ENCODE measurements around the gene EML1. TPM values are rescaled to one million over a fixed set of nuclear protein-coding genes. Genes with fewer than 3 reads are reported as not detected.

Gene EML1
- total RNA-seq, 6 experiments from 2014 or later = 3.3 to 6.8 (median 4.5) TPM

- Histone ChIP-seq H3K36me3 (no peaks in the 10 kb centered on the region), H3K4me3 (no peak overlapping the region), H3K9me3 (no peaks in the 10 kb centered on the region), H3K27me3 (no peaks in the 10 kb centered on the region), H3K4me1 (no peaks in the 10 kb centered on the region), H3K27ac (no peak overlapping the region)
- ATAC-seq (peak; percentile 22 to 62 (median 39)), DNase-seq (peak in 1 of 3 donors; percentile 8)
- intact Hi-C loops (cut with DNase I) = no loop called here
- TF ChIP-seq CTCF (IDR thresholded peaks at IDR 0.05) = no peak
- no peak for TF ChIP-seq POLR2A (IDR thresholded peaks at IDR 0.05)
- WGBS (ENCODE audit: insufficient coverage, low coverage, low lambda C conversion rate, missing lambda C conversion rate) = 47% methylated on average over 10 of the region's 10 CpGs
These were observed 47.8 kb upstream of the EML1 start for GRCh38 chr14:99745307-99745951.

GRCh38 chr14:99747167-99747566, 46.0 kb upstream of the EML1 start:
- peak in 1 of 3 donors; percentile 36 for DNase-seq
- ATAC-seq = no peak
- no peak overlapping the region for H3K27ac ChIP-seq
- no peaks in the 10 kb centered on the region for H3K4me1 ChIP-seq
- no peaks in the 10 kb centered on the region for H3K9me3 ChIP-seq
- intact Hi-C loops (cut with DNase I) = no loop called here
- H3K4me3 ChIP-seq = no peak overlapping the region
- H3K27me3 ChIP-seq = no peaks in the 10 kb centered on the region
- H3K36me3 ChIP-seq = no peaks in the 10 kb centered on the region
- WGBS (ENCODE audit: insufficient coverage, low coverage, low lambda C conversion rate, missing lambda C conversion rate) = 70% methylated on average over 4 of the region's 7 CpGs
- no peak for TF ChIP-seq CTCF (IDR thresholded peaks at IDR 0.05)
- TF ChIP-seq POLR2A (IDR thresholded peaks at IDR 0.05) = no peak

GRCh38 chr14:99747582-99748330, 45.5 kb upstream of the EML1 start:
- Histone ChIP-seq H3K36me3 (no peaks in the 10 kb centered on the region), H3K27me3 (no peaks in the 10 kb centered on the region), H3K9me3 (no peaks in the 10 kb centered on the region), H3K4me3 (no peak overlapping the region), H3K4me1 (peaks cover 0 to 3% (median 0%) of the 10 kb centered on the region in 4 donors), H3K27ac (no peak overlapping the region)
- intact Hi-C loops (cut with DNase I) = no loop called here
- TF ChIP-seq CTCF (IDR thresholded peaks at IDR 0.05) = no peak
- no peak for TF ChIP-seq POLR2A (IDR thresholded peaks at IDR 0.05)
- 83% methylated on average over 5 of the region's 22 CpGs for WGBS (ENCODE audit: insufficient coverage, low coverage, low lambda C conversion rate, missing lambda C conversion rate)
- peak in 1 of 3 donors; percentile 46 for DNase-seq
- ATAC-seq = no peak

GRCh38 chr14:99748529-99748928, 44.7 kb upstream of the EML1 start:
- H3K4me1 ChIP-seq = peaks cover 0 to 4% (median 0%) of the 10 kb centered on the region in 4 donors
- no peak for TF ChIP-seq CTCF (IDR thresholded peaks at IDR 0.05)
- TF ChIP-seq POLR2A (IDR thresholded peaks at IDR 0.05) = no peak
- H3K36me3 ChIP-seq = no peaks in the 10 kb centered on the region
- H3K27me3 ChIP-seq = no peaks in the 10 kb centered on the region
- H3K9me3 ChIP-seq = no peaks in the 10 kb centered on the region
- intact Hi-C loops (cut with DNase I) = no loop called here
- 54% methylated on average over 9 of the region's 9 CpGs for WGBS (ENCODE audit: insufficient coverage, low coverage, low lambda C conversion rate, missing lambda C conversion rate)
- DNase-seq (no peak), ATAC-seq (no peak)
- H3K4me3 ChIP-seq = no peak overlapping the region
- H3K27ac ChIP-seq = no peak overlapping the region

Measured in right lobe of liver (tissue), 6 donors.